Tibial artery (tissue), 4 donors: ENCODE results near the gene SEZ6.

Experiments used
- DNase-seq, 2 donors: peaks; one replicate each; pipeline ENCODE4 v3.0.0-alpha.2; 2019
- H3K27ac ChIP-seq, 2 donors: fragments of 200-600 bp; sonication (generic) in 1 of 2; 1 replicate in 1 of 2; 2 replicates in 1 of 2; pipeline ENCODE4 v1.5.1; 2018 to 2019; ENCODE audit warnings: mild to moderate bottlenecking in 1 of 2
- H3K27me3 ChIP-seq, 2 donors: fragments of 200-600 bp; sonication (generic) in 1 of 2; one replicate each; pipeline versions ENCODE4 v1.5.1 to v1.6.0; 2016 to 2019
- H3K36me3 ChIP-seq, 3 donors: fragments of 200-600 bp; sonication (generic) in 2 of 3; one replicate each; pipeline ENCODE4 v1.5.1; 2016 to 2019; ENCODE audit warnings: mild to moderate bottlenecking in 2 of 3
- H3K4me1 ChIP-seq, 4 donors: fragments of 200-600 bp; sonication (generic) in 2 of 4; 1 replicate in 3 of 4; 2 replicates in 1 of 4; pipeline ENCODE4 v1.5.1; 2016 to 2019
- H3K4me3 ChIP-seq, 2 donors: fragments of 200-600 bp; sonication (generic) in 1 of 2; 1 replicate in 1 of 2; 2 replicates in 1 of 2; pipeline ENCODE4 v1.5.1; 2018 to 2019; ENCODE audit warnings: mild to moderate bottlenecking in 2 of 2
- H3K9me3 ChIP-seq, 3 donors: fragments of 200-600 bp; sonication (generic) in 1 of 3; one replicate each; pipeline ENCODE4 v1.5.1; 2016 to 2019
- CTCF ChIP-seq, 2 experiments: fragments of 200-600 bp in 1 of 2; fragments of 450-650 bp in 1 of 2; IDR thresholded peaks; one replicate each; pipeline ENCODE4 v1.5.1; 2017 to 2019; ENCODE audit warnings: antibody characterized with exemption in 2 of 2, mild to moderate bottlenecking in 1 of 2, moderate library complexity in 1 of 2
- intact Hi-C: fragments of 100-400 bp; cut with DNase I; formaldehyde crosslinking; loops from one replicate; pipeline ENCODE4 v1.15.0; 2023; ENCODE audit warnings: low total_unique reads

SEZ6 gene

GRCh38 chr17:28992625-28993600 is 12.9 kb downstream of the SEZ6 start:
- no peaks in the 10 kb centered on the region for H3K4me1 ChIP-seq
- H3K27me3 ChIP-seq, result peaks cover 0 to 48% of the 10 kb centered on the region in 2 donors
- DNase-seq, result no peak
- TF ChIP-seq CTCF (IDR thresholded peaks at IDR 0.05), result no peak
- no peaks in the 10 kb centered on the region for H3K9me3 ChIP-seq
- no peak overlapping the region for H3K4me3 ChIP-seq
- no peaks in the 10 kb centered on the region for H3K36me3 ChIP-seq
- intact Hi-C loops, result loop anchor here (10.0 kb wide), 1 partner anchor 62 kb away; no protein-coding TSS in a partner anchor
- no peak overlapping the region for H3K27ac ChIP-seq

DNA sequence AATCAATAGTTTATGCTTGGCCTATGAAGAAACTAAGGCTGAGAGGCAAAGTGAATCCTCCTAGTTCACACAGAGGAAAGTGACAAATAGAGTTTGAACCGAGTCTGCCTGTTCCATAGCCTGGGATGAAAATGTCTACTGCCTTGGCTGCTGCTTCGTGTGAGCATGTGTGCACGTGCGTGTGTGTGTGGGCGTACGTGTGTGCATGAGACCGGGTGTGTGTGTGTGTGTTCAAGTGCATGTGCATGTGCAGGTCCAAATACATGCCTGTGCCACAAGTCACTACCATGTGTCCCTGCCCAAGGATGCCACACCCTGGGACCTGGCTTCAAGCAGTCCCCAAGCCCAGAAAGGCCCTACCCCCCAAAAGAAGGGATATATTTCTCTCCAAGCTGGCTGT is 13.6 kb downstream of the SEZ6 start:
- peaks cover 0 to 47% of the 10 kb centered on the region in 2 donors for H3K27me3 ChIP-seq
- TF ChIP-seq CTCF (IDR thresholded peaks at IDR 0.05), result no peak
- no peaks in the 10 kb centered on the region for H3K9me3 ChIP-seq
- no peak for DNase-seq
- H3K36me3 ChIP-seq, result no peaks in the 10 kb centered on the region
- no peaks in the 10 kb centered on the region for H3K4me1 ChIP-seq
- H3K4me3 ChIP-seq, result no peak overlapping the region
- no peak overlapping the region for H3K27ac ChIP-seq
- intact Hi-C loops, result loop anchor here (10.0 kb wide), 1 partner anchor 63 kb away; no protein-coding TSS in a partner anchor

- Histone ChIP-seq H3K4me1 (no peaks in the 10 kb centered on the region), H3K36me3 (no peaks in the 10 kb centered on the region), H3K9me3 (no peaks in the 10 kb centered on the region), H3K4me3 (no peak overlapping the region), H3K27ac (no peak overlapping the region), H3K27me3 (peaks cover 0 to 47% of the 10 kb centered on the region in 2 donors)
- DNase-seq, result no peak
- intact Hi-C loops, result loop anchor here (10.0 kb wide), 1 partner anchor 63 kb away; no protein-coding TSS in a partner anchor
- no peak for TF ChIP-seq CTCF (IDR thresholded peaks at IDR 0.05)
Measured at GRCh38 chr17:28991779-28992178, 14.1 kb downstream of the SEZ6 start.

DNA sequence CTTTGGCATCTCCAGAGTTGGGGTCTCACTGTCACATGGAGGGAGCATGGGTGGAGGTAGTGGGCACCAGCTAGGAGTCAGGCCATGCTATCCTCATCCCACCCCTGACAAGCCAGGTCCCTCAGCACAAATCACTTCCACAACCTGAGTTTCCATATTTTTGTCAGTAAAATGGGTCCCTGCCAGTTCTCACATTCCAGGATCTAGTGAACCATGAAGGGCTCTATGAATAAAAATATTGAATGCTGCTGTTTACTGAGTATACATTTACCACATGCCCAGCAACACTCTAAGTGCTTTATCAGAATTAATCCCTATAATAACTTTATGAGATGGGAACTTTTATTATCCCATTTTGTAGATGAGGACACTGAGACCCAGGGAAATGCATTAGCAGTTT is 16.8 kb downstream of the SEZ6 start:
- DNase-seq, result no peak
- no peaks in the 10 kb centered on the region for H3K36me3 ChIP-seq
- peaks cover 0 to 5% (median 0%) of the 10 kb centered on the region in 4 donors for H3K4me1 ChIP-seq
- peaks cover 0 to 51% of the 10 kb centered on the region in 2 donors for H3K27me3 ChIP-seq
- H3K27ac ChIP-seq, result no peak overlapping the region
- H3K4me3 ChIP-seq, result no peak overlapping the region
- TF ChIP-seq CTCF (IDR thresholded peaks at IDR 0.05), result no peak
- intact Hi-C loops, result no loop called here
- no peaks in the 10 kb centered on the region for H3K9me3 ChIP-seq

GRCh38 chr17:28988475-28988874 is 17.4 kb downstream of the SEZ6 start:
- H3K27me3 ChIP-seq, result peaks cover 0 to 51% of the 10 kb centered on the region in 2 donors
- intact Hi-C loops, result no loop called here

More at GRCh38 chr17:28988475-28988874, 17.4 kb downstream of the SEZ6 start:
- Histone ChIP-seq H3K36me3 (no peaks in the 10 kb centered on the region), H3K4me1 (peaks cover 0 to 5% (median 0%) of the 10 kb centered on the region in 4 donors), H3K27ac (no peak overlapping the region), H3K4me3 (no peak overlapping the region), H3K9me3 (no peaks in the 10 kb centered on the region)
- TF ChIP-seq CTCF (IDR thresholded peaks at IDR 0.05), result no peak
- no peak for DNase-seq
